ENCODE measurements around the gene YPEL5.

DNA sequence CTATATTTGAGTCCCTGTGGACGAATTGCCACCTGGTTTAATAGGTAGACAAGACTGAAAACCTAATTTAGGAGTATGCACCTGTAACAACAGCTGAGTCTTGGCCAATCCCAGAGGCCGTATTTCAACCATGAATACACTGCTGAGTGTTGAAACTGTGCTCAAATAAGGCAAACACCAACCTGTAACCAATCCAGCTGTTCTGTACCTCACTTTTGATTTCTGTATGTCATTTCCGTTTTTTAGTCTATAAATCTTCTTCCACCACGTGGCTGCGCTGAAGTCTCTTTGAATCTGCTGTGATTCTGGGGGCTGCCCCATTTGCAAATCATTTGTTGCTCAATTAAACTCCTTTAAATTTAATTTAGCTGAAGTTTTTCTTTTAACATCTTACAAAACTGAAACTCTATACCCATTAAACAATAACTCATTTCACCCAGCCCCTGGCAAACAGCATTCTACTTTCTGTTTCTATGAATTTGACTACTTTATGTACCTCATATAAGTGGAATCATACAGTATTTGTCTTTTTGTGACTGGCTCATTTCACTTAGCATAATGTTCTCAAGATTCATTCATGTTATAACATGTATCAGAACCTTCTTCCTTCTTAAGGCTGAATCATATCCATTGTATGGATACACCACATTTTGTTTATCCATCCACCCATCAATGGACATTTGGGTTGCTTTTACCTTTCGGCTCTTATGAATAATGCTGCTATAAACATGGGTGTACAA, 7.5 kb upstream of the YPEL5 start:
- TF ChIP-seq, protein P1, sequence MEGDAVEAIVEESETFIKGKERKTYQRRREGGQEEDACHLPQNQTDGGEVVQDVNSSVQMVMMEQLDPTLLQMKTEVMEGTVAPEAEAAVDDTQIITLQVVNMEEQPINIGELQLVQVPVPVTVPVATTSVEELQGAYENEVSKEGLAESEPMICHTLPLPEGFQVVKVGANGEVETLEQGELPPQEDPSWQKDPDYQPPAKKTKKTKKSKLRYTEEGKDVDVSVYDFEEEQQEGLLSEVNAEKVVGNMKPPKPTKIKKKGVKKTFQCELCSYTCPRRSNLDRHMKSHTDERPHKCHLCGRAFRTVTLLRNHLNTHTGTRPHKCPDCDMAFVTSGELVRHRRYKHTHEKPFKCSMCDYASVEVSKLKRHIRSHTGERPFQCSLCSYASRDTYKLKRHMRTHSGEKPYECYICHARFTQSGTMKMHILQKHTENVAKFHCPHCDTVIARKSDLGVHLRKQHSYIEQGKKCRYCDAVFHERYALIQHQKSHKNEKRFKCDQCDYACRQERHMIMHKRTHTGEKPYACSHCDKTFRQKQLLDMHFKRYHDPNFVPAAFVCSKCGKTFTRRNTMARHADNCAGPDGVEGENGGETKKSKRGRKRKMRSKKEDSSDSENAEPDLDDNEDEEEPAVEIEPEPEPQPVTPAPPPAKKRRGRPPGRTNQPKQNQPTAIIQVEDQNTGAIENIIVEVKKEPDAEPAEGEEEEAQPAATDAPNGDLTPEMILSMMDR (IDR thresholded peaks at IDR 0.05): no peak
- TF ChIP-seq POLR2A (IDR thresholded peaks at IDR 0.05): no peak

Data from vagina (tissue), 2 donors.